B cell (primary cell): Measurements from ENCODE around the gene SCNN1B.

Experiments used
- EZH2 ChIP-seq: IDR thresholded peaks from 2 replicates; pipeline ENCODE4 v1.6.1; 2012; ENCODE audit warnings: borderline replicate concordance, low read depth, mild to moderate bottlenecking, moderate library complexity, low read length; ENCODE audit not compliant: insufficient read depth, poor library complexity, severe bottlenecking
- TF ChIP-seq, protein P1 (sequence below): fragments of 200-600 bp; IDR thresholded peaks from one replicate; pipeline ENCODE4 v1.8.0; 2022; ENCODE audit warnings: antibody characterized with exemption, mild to moderate bottlenecking

DNA sequence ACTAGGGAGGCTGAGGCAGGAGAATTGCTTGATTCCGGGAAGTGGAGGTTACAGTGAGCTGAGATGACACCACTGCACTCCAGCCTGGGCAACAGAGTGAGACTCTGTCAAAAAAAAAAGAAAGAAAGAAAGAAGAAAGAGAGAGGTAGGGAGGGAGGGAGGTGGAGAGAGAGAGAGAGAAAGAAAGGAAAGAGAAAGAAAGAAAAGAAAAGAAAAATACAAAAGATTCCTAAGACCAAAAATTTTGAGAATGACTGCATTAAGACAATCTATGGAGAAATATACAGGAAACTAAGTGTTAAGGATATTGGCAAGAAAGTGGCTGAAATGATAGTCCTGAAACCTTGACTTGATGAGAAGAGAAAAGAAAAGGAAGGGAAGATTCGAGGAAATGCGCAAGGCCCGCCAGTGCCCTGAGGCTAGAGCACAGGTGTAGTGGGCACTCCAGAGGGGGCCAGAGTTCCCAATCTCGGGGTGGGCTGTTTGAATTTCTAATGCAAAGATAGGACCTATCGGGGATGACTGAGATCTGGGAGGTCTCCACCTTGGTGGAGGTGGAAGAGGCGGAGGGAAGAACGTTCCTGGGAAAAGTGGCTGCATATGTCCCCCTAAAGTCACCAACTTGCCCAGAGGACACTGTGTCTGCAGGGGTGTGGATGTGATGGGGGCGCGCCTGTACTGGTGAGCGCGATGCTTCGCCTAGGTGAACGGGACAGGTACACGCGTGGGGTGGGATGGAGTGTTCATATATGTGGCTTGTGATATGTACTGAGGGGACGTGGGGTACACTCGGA is 654 bp upstream of the SCNN1B start:
- TF ChIP-seq, protein P1, sequence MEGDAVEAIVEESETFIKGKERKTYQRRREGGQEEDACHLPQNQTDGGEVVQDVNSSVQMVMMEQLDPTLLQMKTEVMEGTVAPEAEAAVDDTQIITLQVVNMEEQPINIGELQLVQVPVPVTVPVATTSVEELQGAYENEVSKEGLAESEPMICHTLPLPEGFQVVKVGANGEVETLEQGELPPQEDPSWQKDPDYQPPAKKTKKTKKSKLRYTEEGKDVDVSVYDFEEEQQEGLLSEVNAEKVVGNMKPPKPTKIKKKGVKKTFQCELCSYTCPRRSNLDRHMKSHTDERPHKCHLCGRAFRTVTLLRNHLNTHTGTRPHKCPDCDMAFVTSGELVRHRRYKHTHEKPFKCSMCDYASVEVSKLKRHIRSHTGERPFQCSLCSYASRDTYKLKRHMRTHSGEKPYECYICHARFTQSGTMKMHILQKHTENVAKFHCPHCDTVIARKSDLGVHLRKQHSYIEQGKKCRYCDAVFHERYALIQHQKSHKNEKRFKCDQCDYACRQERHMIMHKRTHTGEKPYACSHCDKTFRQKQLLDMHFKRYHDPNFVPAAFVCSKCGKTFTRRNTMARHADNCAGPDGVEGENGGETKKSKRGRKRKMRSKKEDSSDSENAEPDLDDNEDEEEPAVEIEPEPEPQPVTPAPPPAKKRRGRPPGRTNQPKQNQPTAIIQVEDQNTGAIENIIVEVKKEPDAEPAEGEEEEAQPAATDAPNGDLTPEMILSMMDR, result no peak
- TF ChIP-seq EZH2, result no peak
